Right lobe of liver (tissue), 4 donors: ENCODE measurements around the gene AGTPBP1.

ENCODE experiments used
- CTCF ChIP-seq, 4 donors: fragments of 200-600 bp in 3 of 4; fragments of 450-650 bp in 1 of 4; IDR thresholded peaks; one replicate each; pipeline versions ENCODE4 v1.5.1 to v1.8.0; 2016 to 2022; ENCODE audit warnings: antibody characterized with exemption in 4 of 4, mild to moderate bottlenecking in 2 of 4
- POLR2A ChIP-seq: fragments of 450-650 bp; IDR thresholded peaks from one replicate; pipeline ENCODE4 v1.6.1; 2017; ENCODE audit warnings: antibody characterized with exemption, mild to moderate bottlenecking
- donor health status: DM: no; HTN: no; CAD: no.
- donor health status: DM: no; HTN: no; CAD: no.
- donor health status: DM: no; HTN: yes; CAD: no.

- TF ChIP-seq CTCF (IDR thresholded peaks at IDR 0.05): no peak
- TF ChIP-seq POLR2A: no peak
Measured at GRCh38 chr9:85743275-85744128, 1.7 kb upstream of the AGTPBP1 start.
